Fibroblast of the conjunctiva (primary cell): Measurements from ENCODE around the gene POTEF.
"Not testable (repeated sequence)": the region's sequence is repeated elsewhere in the genome, so short reads cannot be mapped to it uniquely, and the experiment has no call there.

Experiments
- DNase-seq: peaks from one replicate; pipeline ENCODE4 v3.0.0-alpha.2; 2010; ENCODE audit warnings: low read depth

The POTEF gene

GRCh38 chr2:130129120-130129829 lies at the start of gene POTEF:
Gene POTEF, minus strand, starts transcription at chr2:130129222. Its CDS starts 8,707 bp downstream, at chr2:130120515.
- not testable (repeated sequence) for DNase-seq

GRCh38 chr2:130174866-130175265 lies 45.8 kb upstream of the POTEF start:
- not testable (repeated sequence) for DNase-seq

- no peak for DNase-seq
These were observed 40.9 kb upstream of the POTEF start for GRCh38 chr2:130169896-130170295.

GRCh38 chr2:130169163-130169562 lies 40.1 kb upstream of the POTEF start:
- not testable (repeated sequence) for DNase-seq

DNA sequence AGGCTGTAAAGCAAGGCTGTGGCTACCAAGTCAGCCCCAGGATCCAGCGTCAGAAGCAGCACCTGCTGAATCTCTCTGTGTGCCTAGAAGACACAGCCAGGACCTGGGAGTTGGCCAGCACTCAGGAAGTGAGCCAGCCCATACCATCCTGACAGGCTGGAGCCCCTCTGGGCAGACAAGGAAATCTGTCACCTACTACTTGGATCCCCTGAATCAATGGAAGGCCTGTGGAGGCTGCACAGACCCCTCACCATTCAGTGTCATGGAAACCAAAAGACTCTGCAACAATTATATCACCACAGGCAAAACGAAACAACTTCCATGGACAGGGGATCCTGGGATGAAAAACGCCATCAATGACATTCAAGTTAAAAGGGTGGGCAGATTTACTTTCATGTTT lies 37.6 kb upstream of the POTEF start:
- not testable (repeated sequence) for DNase-seq

GRCh38 chr2:130165293-130166016 lies 36.4 kb upstream of the POTEF start:
- no peak for DNase-seq

DNA sequence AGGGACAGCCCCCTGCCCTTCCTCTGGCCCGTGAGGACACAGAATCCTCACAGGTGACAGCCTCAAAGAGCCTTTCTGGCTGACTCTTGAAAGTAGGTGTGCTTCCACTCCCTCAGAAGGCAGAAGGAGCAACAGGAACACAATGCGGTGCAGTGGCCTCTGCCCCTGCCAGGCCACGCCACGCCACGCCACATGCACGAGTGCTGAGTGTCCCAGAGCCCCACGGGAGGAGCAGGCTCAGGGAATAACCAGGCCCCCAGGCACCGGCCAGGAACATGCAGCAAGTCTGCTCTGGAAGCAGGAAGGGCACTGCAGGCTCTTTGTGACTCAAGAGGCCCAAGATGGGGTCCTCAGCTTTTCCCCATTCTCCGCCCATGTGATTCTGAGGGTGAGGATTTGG lies 33.9 kb upstream of the POTEF start:
- DNase-seq = no peak

- DNase-seq = not testable (repeated sequence)
These were observed 33.5 kb upstream of the POTEF start for GRCh38 chr2:130162486-130162885.

GRCh38 chr2:130160838-130161705 lies 32.0 kb upstream of the POTEF start:
- not testable (repeated sequence) for DNase-seq

DNA sequence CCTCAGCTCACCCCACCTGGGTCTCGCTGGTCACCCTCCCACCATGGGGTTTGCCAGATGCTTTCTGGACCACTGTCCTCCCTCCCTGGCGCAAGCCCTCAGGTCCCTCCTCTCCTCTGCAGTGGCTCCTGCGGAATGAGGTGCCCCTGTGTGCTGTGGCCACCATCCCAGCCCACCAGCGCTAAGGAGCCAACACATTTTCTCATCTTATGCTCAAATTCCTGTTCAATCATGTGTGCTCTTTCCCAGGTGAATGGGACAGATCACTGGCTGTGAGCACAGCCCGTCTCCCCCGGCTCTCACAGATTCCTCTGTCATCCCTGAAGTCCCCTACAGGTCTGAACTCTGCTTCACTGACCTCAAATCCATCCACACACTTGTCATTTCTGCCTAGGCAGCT lies 31.1 kb upstream of the POTEF start:
- DNase-seq = no peak

DNA sequence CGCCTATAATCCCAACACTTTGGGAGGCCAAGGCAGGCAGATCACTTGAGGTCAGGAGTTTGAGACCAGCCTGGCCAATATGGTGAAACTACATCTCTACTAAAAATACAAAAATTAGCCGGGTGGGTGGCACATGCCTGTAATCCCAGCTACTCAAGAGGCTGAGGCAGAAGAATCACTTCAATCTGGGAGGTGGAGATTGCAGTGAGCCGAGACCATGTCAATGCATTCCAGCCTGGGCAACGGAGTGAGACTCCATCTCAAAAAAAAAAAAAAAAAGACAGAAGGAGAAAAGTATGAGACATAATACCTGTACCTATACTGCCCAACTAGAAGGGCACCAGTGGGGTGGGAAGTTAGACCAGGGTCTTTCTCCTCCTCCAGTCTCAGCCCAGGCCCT lies 30.4 kb upstream of the POTEF start:
- DNase-seq = not testable (repeated sequence)

DNA sequence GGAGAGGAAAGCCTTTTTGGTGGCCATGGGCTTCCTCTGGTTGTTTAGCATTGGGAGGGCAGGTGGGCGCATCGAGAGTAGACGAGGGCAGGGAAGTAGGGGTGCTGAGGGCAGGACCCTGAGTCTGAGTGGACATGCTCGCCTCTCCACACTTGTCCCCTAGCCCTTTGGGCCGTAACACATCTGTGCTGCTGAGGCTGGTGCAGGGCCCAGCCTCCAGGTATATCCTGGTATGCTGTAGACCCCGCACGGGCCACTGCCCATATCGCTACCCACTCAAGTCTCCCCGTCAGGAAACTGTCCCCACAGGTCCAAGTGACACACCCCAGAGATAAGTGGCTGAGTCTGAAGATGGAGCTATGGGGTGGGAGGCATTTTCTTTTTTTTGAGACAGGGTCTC lies 29.6 kb upstream of the POTEF start:
- DNase-seq = no peak

DNA sequence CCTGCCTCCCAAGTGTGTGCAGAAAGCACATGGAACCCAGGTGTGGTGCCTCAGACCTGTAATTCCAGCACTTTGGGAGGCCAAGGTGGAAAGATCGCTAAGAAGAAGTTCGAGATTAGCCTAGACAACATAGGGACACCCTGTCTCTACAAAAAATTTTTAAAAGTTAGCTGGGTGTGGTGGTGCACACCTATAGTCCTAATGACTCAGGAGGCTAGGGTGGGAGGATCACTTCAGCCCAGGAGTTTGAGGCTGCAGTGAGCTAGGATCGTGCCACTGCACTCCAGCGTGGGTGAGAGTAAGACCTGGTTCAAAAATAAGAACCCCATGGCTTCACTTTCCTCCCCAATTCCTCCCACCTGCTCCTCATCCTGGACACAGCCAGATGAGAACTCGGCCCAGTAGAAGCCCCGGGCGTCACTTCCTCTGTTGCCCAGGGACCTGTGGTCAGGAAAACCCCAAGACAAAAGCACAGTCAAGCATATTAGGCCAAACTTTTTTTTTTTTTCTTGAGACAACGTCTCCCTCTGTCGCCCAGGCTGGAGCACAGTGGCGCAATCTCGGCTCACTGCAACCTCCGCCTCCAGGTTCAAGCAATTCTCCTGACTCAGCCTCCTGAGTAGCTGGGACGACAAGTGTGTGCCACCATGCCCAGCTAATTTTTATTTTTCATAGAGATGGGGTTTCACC lies 28.9 kb upstream of the POTEF start:
- not testable (repeated sequence) for DNase-seq

DNA sequence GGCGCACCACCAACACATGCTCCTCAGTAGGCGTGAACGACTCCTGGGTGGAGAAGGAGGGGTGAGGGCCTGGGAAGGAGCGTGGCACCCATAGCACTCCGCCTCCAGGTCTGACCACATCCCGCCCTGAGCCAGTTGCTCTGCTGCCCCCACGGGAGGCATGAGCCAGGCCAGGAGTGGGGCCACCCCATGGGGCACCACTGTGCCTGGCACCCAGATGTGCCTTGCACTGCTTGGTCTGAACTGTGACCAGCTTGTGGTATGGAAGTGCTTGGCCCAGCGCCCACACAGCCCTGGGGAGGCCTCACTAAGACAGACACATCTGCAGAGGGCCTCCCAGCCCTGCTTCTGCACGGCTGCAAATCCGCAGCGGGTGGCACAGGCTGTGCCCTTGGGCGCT lies 28.3 kb upstream of the POTEF start:
- not testable (repeated sequence) for DNase-seq

GRCh38 chr2:130156624-130157004 lies 27.6 kb upstream of the POTEF start:
- DNase-seq = no peak

GRCh38 chr2:130155956-130156623 lies 27.1 kb upstream of the POTEF start:
- peak; percentile 34 for DNase-seq

DNA sequence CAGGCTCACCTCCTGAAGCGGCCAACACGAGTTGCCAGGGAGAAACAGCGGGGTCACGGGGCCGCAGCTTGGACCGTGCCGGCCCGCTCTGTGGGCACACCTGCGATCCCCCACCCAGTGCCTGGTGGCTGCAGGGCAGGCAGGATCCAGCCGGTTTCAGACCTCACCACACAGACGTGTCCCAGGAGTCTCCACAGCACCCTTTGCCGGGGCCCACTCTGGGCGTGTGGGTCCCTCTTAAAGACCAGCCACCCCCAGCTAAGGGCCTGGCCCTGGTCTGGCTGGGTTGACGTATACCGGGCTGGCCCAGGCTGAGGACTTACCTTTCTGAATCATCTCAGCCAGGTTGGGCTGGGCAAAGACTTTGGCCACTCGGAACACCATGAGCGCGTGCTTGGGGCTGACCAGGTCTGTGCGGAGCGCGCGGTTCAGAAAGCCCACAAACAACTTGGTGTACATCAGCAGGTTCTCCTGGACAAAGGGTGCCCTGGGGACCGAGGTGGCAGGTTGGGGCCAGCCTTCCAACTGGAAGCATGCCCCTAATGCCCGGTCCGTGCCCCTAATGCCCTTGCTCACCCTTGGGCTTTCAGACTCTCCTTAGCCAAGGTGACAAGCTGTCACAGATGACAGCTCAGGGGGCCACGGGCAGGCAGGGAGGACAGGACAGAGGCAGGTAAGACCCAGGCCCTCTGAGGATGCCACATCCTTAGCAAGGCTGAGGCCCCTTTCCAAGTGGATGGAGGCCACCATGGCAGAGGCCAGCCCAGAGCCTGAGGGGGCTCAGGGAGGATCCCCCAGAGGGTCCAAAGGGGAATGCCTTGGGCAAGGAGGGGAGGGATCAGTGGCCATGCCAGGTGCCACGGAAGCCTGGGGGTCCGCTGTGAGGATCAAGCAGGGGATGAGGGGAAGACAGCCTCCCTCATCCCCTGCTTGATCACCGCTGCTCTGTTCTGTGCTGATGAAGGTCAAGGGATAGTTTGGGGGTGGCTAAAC lies 26.0 kb upstream of the POTEF start:
- DNase-seq = no peak

DNA sequence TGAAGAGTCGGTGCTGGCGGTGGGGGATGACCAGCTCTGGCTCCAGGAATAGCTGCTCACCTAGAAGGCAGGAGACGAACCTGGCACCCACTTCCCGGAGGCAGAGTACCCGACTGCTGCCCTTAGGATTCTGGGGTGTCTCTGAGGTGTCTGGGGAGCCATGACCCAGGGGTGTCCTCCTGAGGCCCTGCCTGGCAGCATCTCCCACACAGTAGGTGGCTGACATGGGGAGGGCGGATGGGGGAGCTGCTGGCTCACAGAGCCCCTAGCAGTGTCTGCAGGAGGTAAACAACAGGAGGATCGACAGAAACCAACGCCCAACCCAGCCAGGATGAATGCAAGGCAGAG lies 25.4 kb upstream of the POTEF start:
- not testable (repeated sequence) for DNase-seq

DNA sequence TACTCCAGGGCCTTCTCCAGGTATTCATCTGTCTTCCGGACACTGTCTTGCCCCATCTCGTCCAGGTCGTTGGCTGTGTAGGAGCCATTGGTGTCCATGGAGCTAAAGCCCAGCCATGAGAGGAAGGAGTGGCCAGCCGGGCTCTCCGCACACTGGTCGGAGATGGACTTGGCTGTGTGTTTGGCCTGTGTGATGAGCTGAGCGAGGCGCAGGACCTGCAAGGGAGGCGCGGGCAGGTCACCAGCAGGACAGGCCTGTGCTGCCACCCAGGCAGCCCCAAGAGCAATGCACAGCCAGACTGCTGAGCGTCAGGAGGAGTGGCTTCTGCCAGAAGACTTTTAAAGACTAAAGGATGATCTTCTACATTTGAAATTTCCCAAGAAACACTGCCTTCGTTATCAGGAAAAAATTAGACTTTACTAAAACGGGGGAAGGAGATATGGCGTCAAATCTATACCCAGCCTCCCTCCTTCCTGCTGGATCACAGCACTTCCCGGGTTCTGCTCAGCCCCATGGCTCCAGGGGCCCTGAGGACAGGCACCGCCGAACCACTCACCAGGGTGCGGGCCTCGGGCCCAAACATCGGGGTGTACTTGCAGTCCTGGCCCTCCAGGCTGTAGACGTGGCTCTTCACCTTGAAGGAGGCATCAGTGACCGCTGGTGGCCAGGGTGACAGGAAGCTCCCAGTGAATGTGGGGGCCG lies 24.9 kb upstream of the POTEF start:
- not testable (repeated sequence) for DNase-seq
